IMR-90 (cell line): ENCODE results near the gene BRME1. TPM values are rescaled to one million over a fixed set of nuclear protein-coding genes. Genes with fewer than 3 reads are reported as not detected.
A peak's percentile ranks its signal among the peaks of the same experiment; 100 is the strongest.

Experiments
- ATAC-seq: fragments of 200-7000 bp; cut with Tn5 transposase; 2 replicates; pipeline ENCODE4 v1.9.1; 2020; ENCODE audit warnings: low read depth, mild to moderate bottlenecking, moderate library complexity
- BruUV-seq: library from RNA; stranded (reverse); fragments of 400-500 nt; replicated peaks from 2 replicates; lab custom pipeline; 2021; lab: Mats Ljungman, UMichigan
- CTCF ChIA-PET: fragments of 300-600 bp; formaldehyde crosslinking; extraction: SDS; loops from one replicate; lab custom pipeline; 2021; ENCODE audit warnings: antibody characterized with exemption; lab: Yijun Ruan, JAX
- POLR2A ChIA-PET: fragments of 300-600 bp; sonication (Branson Sonifier 250); formaldehyde crosslinking; loops from one replicate; lab custom pipeline; 2022; ENCODE audit warnings: antibody characterized with exemption; ENCODE audit not compliant: unreplicated experiment; lab: Charles Lee
- DNase-seq: peaks from one replicate; pipeline ENCODE4 v3.0.0; 2013
- H2AFZ ChIP-seq: replicated peaks from 2 replicates; pipeline ENCODE3; 2013; ENCODE audit warnings: low read length, mild to moderate bottlenecking; ENCODE audit not compliant: poor library complexity
- H2AK5ac ChIP-seq: 2 replicates; pipeline ENCODE4 v1.6.1; 2013; ENCODE audit warnings: low read depth, low read length, inconsistent platforms
- H2AK9ac ChIP-seq: replicated peaks from 2 replicates; pipeline ENCODE3; 2013; ENCODE audit warnings: mild to moderate bottlenecking, low read depth, low read length, moderate library complexity; ENCODE audit not compliant: poor library complexity
- H2BK120ac ChIP-seq: 2 replicates; pipeline ENCODE4 v1.6.1; 2013; ENCODE audit warnings: low read depth, low read length, inconsistent platforms
- H2BK15ac ChIP-seq: 3 replicates; pipeline ENCODE4 v1.6.1; 2013; ENCODE audit warnings: low read depth, low read length, inconsistent platforms
- H2BK20ac ChIP-seq: 2 replicates; pipeline ENCODE4 v1.6.1; 2013; ENCODE audit warnings: low read depth, mild to moderate bottlenecking, inconsistent platforms, low read length, moderate library complexity
- H2BK5ac ChIP-seq: 2 replicates; pipeline ENCODE4 v1.6.1; 2013; ENCODE audit warnings: mild to moderate bottlenecking, low read depth, low read length, inconsistent platforms; ENCODE audit not compliant: poor library complexity, severe bottlenecking
- H3K14ac ChIP-seq: replicated peaks from 2 replicates; pipeline ENCODE4 v1.6.1; 2013; ENCODE audit warnings: low read depth, low read length, inconsistent platforms
- H3K18ac ChIP-seq: 2 replicates; pipeline ENCODE4 v1.6.1; 2013; ENCODE audit warnings: low read depth, low read length, control low read depth
- H3K23ac ChIP-seq: 2 replicates; pipeline ENCODE4 v1.6.1; 2013; ENCODE audit warnings: low read depth, low read length, inconsistent platforms
- H3K27ac ChIP-seq: 2 replicates; pipeline ENCODE4 v1.5.1; 2013; ENCODE audit warnings: mild to moderate bottlenecking, control low read depth, low read length; ENCODE audit not compliant: insufficient read depth
- H3K27me3 ChIP-seq: 2 replicates; pipeline ENCODE4 v1.6.1; 2013; ENCODE audit warnings: low read length; ENCODE audit not compliant: control insufficient read depth, insufficient read depth
- H3K36me3 ChIP-seq: 2 replicates; pipeline ENCODE4 v1.6.1; 2013; ENCODE audit warnings: low read length, mixed read lengths; ENCODE audit not compliant: control insufficient read depth, insufficient read depth
- H3K4ac ChIP-seq: 2 replicates; pipeline ENCODE4 v1.6.1; 2013; ENCODE audit warnings: low read depth, low read length, inconsistent platforms
- H3K4me1 ChIP-seq: 2 replicates; pipeline ENCODE4 v1.6.1; 2013; ENCODE audit warnings: low read length, mixed read lengths; ENCODE audit not compliant: control insufficient read depth, insufficient read depth
- H3K4me2 ChIP-seq: 2 replicates; pipeline ENCODE4 v1.6.1; 2013; ENCODE audit warnings: low read depth, mild to moderate bottlenecking, control low read depth, low read length, moderate library complexity
- H3K4me3 ChIP-seq: 2 replicates; pipeline ENCODE4 v1.5.1; 2013; ENCODE audit warnings: low read depth, mild to moderate bottlenecking, control low read depth, low read length, moderate library complexity; ENCODE audit not compliant: insufficient read depth
- H3K56ac ChIP-seq: 2 replicates; pipeline ENCODE4 v1.6.1; 2013; ENCODE audit warnings: low read length, inconsistent platforms; ENCODE audit not compliant: insufficient read depth; ENCODE audit errors: extremely low read depth
- H3K79me1 ChIP-seq, 2 experiments: 2 replicates each; pipeline ENCODE4 v1.6.1; 2013; ENCODE audit warnings: low read length in 2 of 2, inconsistent platforms in 1 of 2, low read depth in 1 of 2
- H3K9ac ChIP-seq: 2 replicates; pipeline ENCODE4 v1.6.1; 2013; ENCODE audit warnings: low read depth, low read length, control low read depth
- H3K9me1 ChIP-seq: 2 replicates; pipeline ENCODE4 v1.6.1; 2013; ENCODE audit warnings: low read length, inconsistent platforms; ENCODE audit not compliant: insufficient read depth
- H3K9me3 ChIP-seq: 2 replicates; pipeline ENCODE4 v1.6.1; 2013; ENCODE audit warnings: low read length; ENCODE audit not compliant: control insufficient read depth, insufficient read depth
- H4K20me1 ChIP-seq: 2 replicates; pipeline ENCODE4 v1.6.1; 2013; ENCODE audit warnings: low read length, inconsistent platforms; ENCODE audit not compliant: insufficient read depth
- H4K5ac ChIP-seq: 2 replicates; pipeline ENCODE4 v1.6.1; 2013; ENCODE audit warnings: mild to moderate bottlenecking, low read depth, low read length, control low read depth
- H4K8ac ChIP-seq, 2 experiments: 2 replicates each; pipeline ENCODE4 v1.6.1; 2013; ENCODE audit warnings: low read depth in 2 of 2, low read length in 2 of 2, control low read depth in 1 of 2, inconsistent platforms in 1 of 2
- H4K91ac ChIP-seq: 2 replicates; pipeline ENCODE4 v1.6.1; 2013; ENCODE audit warnings: low read depth, low read length, inconsistent platforms; ENCODE audit not compliant: insufficient read depth
- CEBPB ChIP-seq: IDR thresholded peaks from 2 replicates; pipeline ENCODE4 v1.6.1; 2012; ENCODE audit warnings: low read depth, low read length, improper control_type of control experiment
- CHD1 ChIP-seq: IDR thresholded peaks from 2 replicates; pipeline ENCODE4 v1.6.1; 2012; ENCODE audit warnings: low read depth, low read length, improper control_type of control experiment
- CTCF ChIP-seq: conservative IDR thresholded peaks from 2 replicates; pipeline ENCODE4 v1.5.1; 2012; ENCODE audit warnings: mild to moderate bottlenecking, low read depth, low read length, improper control_type of control experiment
- ELK1 ChIP-seq: fragments of 150-350 bp; IDR thresholded peaks from 2 replicates; pipeline ENCODE4 v1.6.1; 2016; ENCODE audit warnings: low read depth, mild to moderate bottlenecking, low read length, moderate library complexity, borderline replicate concordance
- FOS ChIP-seq: fragments of 150-350 bp; IDR thresholded peaks from 2 replicates; pipeline ENCODE4 v1.6.1; 2016; ENCODE audit warnings: low read depth, low read length
- MAFK ChIP-seq: IDR thresholded peaks from 2 replicates; pipeline ENCODE4 v1.6.1; 2012; ENCODE audit warnings: low read depth, low read length, improper control_type of control experiment
- MXI1 ChIP-seq: IDR thresholded peaks from 2 replicates; pipeline ENCODE4 v1.6.1; 2012; ENCODE audit warnings: low read depth, mild to moderate bottlenecking, low read length, moderate library complexity, borderline replicate concordance
- NFE2L2 ChIP-seq: fragments of 150-350 bp; IDR thresholded peaks from 2 replicates; pipeline ENCODE4 v1.6.1; 2016; ENCODE audit warnings: low read depth, mild to moderate bottlenecking, low read length
- RCOR1 ChIP-seq: IDR thresholded peaks from 2 replicates; pipeline ENCODE4 v1.6.1; 2012; ENCODE audit warnings: mild to moderate bottlenecking, low read length, improper control_type of control experiment; ENCODE audit not compliant: insufficient replicate concordance
- RFX5 ChIP-seq: IDR thresholded peaks from 2 replicates; pipeline ENCODE4 v1.8.0; 2012; ENCODE audit warnings: low read depth, mild to moderate bottlenecking, low read length, moderate library complexity
- SMC3 ChIP-seq: fragments of 150-350 bp; IDR thresholded peaks from 2 replicates; pipeline ENCODE4 v1.6.1; 2016; ENCODE audit warnings: low read depth, mild to moderate bottlenecking, antibody characterized with exemption, low read length, moderate library complexity
- WGBS, 2 experiments: methylation state at CpG; one replicate each; pipeline versions ENCODE4 v1.1.5 to v1.1.7; 2013; ENCODE audit warnings: missing lambda C conversion rate in 2 of 2; ENCODE audit not compliant: insufficient read length in 1 of 2; ENCODE audit errors: extremely low coverage in 2 of 2; 5-methylcytosine and 5-hydroxymethylcytosine counted together
- dilution Hi-C: fragments of 300-500 bp; cut with HindIII; formaldehyde crosslinking; loops from one replicate; pipeline ENCODE4 v1.14.3; 2018; ENCODE audit warnings: low sequenced_read_pairs; ENCODE audit not compliant: unreplicated experiment
- in situ Hi-C: fragments of 300-500 bp; cut with MboI; formaldehyde crosslinking; loops from 3 replicates; pipeline ENCODE4 v1.14.3; 2019; ENCODE audit warnings: low sequenced_read_pairs, inconsistent platforms, mixed read lengths
- intact Hi-C: fragments of 100-400 bp; cut with micrococcal nuclease; formaldehyde crosslinking; loops from 2 replicates; pipeline ENCODE4 v1.10.0; 2022
- polyA plus RNA-seq, 3 experiments: library from polyadenylated mRNA; depleted of rRNA; stranded (reverse); fragments of >200 nt; gene quantifications; 2 replicates each; pipeline ENCODE4 v1.2.3, GENCODE V29; 2012; ENCODE audit warnings: low replicate concordance in 1 of 3
- total RNA-seq: library from RNA; depleted of rRNA; stranded (reverse); fragments of >200 nt; gene quantifications from 2 replicates; pipeline ENCODE4 v1.2.3, GENCODE V29; 2012

BRME1 gene
- total and polyA plus RNA-seq, 2 of the 4 experiments (the other 2 are of a cell fraction): 0.18 to 0.38 TPM

- Histone ChIP-seq H2AK5ac (no peak overlapping the region), H2BK5ac (no peak overlapping the region), H3K36me3 (no peaks in the 10 kb centered on the region), H4K91ac (no peak overlapping the region), H3K4ac (peak overlapping the region; percentile 26; the same call in 1 of the 2 replicates), H2BK15ac (no peak overlapping the region), H3K4me2 (no peak overlapping the region), H3K9me1 (0 out of 2 replicates have a peak, but pooled peaks cover 6% of the 10 kb centered on the region), H3K79me1 (peaks cover 4 to 11% of the 10 kb centered on the region in 2 experiments; a peak in 1 of 4 replicates), H4K8ac (no peak overlapping the region), H3K56ac (no peak overlapping the region), H2BK20ac (no peak overlapping the region), H3K27ac (no peak overlapping the region), H2BK120ac (0 out of 2 replicates have a peak overlapping the region, but pooled peaks have one; percentile 30), H2AFZ (peak overlapping the region; percentile 49), H3K18ac (no peak overlapping the region), H2AK9ac (peak overlapping the region; percentile 37), H3K14ac (no peak overlapping the region), H4K20me1 (no peaks in the 10 kb centered on the region), H3K4me3 (no peak overlapping the region), H3K23ac (peak overlapping the region; percentile 51), H3K27me3 (no peaks in the 10 kb centered on the region), H3K9me3 (no peaks in the 10 kb centered on the region), H3K4me1 (no peaks in the 10 kb centered on the region; the same call in 1 of the 2 replicates), H4K5ac (no peak overlapping the region), H3K9ac (no peak overlapping the region)
- WGBS, 2 experiments: no CpG with 5 or more reads among the region's 5 CpGs
- dilution Hi-C loops (no loop called here), in situ Hi-C loops (loop anchor here (25.0 kb wide), 1 partner anchor 585 kb away; no protein-coding TSS in a partner anchor), intact Hi-C loops (no loop called here)
- no TSS peak for BruUV-seq
- ChIA-PET POLR2A (no interaction called here), CTCF (no interaction called here)
- no peak for TF ChIP-seq NFE2L2
- no peak for TF ChIP-seq RFX5
- no peak for TF ChIP-seq ELK1
- no peak for TF ChIP-seq FOS
- TF ChIP-seq CTCF: no peak
- no peak for TF ChIP-seq CHD1
- no peak for TF ChIP-seq MXI1
- no peak for TF ChIP-seq RCOR1
- no peak for TF ChIP-seq MAFK
- no peak for TF ChIP-seq CEBPB
- no peak for TF ChIP-seq SMC3
- DNase-seq: no peak
- ATAC-seq: no peak
Measured at GRCh38 chr19:13872339-13872694, 33.6 kb downstream of the BRME1 start.
